Mucosa of stomach (tissue), 1 donor: ENCODE results near the gene NRSN2.
A peak's percentile ranks its signal among the peaks of the same experiment; 100 is the strongest.
"Not testable (repeated sequence)": the region's sequence is repeated elsewhere in the genome, so short reads cannot be mapped to it uniquely, and the experiment has no call there.

Source experiments
- H3K27me3 ChIP-seq: one replicate; pipeline ENCODE4 v1.7.0; 2013; ENCODE audit warnings: mild to moderate bottlenecking, low read length; ENCODE audit not compliant: control insufficient read depth, insufficient read depth
- H3K36me3 ChIP-seq: one replicate; pipeline ENCODE4 v1.7.0; 2013; ENCODE audit warnings: low read length; ENCODE audit not compliant: control insufficient read depth, insufficient read depth
- H3K4me1 ChIP-seq: one replicate; pipeline ENCODE4 v1.7.0; 2013; ENCODE audit warnings: mild to moderate bottlenecking, low read length; ENCODE audit not compliant: control insufficient read depth, insufficient read depth
- H3K4me3 ChIP-seq: one replicate; pipeline ENCODE4 v1.7.0; 2013; ENCODE audit warnings: low read length
- H3K9ac ChIP-seq: one replicate; pipeline ENCODE4 v1.7.0; 2013; ENCODE audit warnings: mild to moderate bottlenecking, low read length, moderate library complexity
- H3K9me3 ChIP-seq: one replicate; pipeline ENCODE4 v1.7.0; 2013; ENCODE audit warnings: mild to moderate bottlenecking, low read length, moderate library complexity; ENCODE audit not compliant: control insufficient read depth
- donor health status: Pancreatic carcinoma.

The NRSN2 gene

DNA sequence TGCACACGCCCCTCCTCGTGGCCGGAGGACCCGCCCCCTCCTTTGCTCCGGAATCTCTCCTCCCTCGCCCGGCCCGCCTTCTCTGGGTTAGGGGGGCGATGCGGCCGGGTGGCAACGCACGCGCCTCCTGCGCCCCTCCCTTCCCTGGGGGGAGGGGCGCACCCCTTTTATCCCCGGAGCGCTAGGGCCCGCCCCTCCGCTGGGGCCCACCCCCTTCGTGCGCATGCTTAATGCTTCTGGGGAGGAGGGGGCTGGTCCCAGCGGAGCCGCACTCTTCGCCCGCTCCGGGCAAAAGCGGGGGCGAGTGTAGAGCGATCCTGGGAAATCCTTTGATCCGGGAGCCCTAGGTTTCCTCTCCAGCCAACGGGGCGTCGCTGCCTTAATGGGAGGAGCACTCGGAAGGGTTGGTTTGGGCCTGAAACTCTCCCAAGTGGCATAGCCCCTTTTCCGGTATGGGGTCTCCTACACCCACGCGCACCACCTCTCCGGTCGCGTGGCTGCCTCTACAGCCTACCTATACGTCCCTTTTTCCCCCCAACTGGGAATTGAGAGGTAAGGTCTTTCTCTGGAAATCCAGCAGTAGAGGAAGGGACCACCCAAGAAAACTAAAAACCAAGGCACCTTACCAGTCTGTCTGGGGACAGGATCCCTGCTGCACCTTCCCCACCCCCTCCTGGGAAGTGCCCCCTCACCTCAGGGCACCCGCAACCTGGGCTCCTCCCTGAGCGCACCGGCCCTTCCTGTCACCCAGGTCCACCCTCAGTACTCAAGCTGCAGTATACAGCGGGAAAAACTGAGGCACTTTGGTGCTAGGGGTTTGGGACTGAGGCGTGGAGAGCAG, 19.5 kb upstream of the NRSN2 start:
- Histone ChIP-seq H3K9ac (peak overlapping the region; percentile 63), H3K9me3 (no peaks in the 10 kb centered on the region), H3K4me1 (peaks cover 5% of the 10 kb centered on the region), H3K36me3 (no peaks in the 10 kb centered on the region), H3K27me3 (no peaks in the 10 kb centered on the region), H3K4me3 (peak overlapping the region; percentile 33)

DNA sequence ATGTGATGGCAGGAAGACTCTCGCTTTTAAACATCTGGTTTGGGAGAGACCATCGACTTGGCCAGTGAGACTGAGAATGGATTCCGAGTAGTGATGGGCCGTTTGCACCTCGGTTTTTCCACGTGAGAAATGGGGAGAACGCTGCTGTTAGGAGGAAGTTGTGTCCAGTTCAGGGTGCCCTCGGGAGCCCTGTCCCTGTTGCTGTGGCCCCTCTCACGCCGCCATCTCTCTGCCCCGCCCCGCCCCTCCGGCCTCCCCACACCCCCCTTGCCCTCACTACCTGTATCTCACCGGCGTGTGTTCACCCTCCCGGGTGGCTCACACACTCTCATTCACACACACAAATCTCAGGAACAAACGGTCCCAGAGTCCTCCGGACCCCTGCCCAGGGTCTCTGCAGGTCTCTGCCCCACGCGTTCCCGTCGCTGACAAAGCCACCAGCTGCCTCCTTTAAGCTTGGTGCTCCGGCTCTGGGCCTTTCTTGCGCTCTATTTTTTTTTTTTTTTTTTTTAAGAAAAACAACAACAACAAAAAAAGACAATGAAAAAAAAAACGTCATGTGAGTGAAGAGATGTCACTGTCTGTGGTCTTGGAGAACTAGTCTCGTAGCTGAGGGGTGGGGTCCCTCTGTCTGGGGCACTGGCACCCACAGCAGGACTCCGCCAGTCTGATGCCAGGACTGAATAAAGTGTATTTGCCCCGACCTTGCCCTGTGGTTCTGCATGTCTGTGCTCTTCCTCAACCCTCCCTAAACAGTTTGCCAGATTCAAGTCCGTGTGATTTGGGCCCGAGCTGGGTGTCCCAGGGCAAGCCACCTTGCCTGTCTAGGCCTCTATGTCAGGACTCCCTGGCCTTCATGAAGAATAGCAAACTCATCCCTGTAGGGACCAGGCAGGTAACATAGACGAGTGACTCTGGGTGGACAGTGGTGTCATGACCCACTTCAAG, 18.6 kb upstream of the NRSN2 start:
- Histone ChIP-seq H3K9me3 (no peaks in the 10 kb centered on the region), H3K4me1 (peaks cover 5% of the 10 kb centered on the region), H3K27me3 (no peaks in the 10 kb centered on the region), H3K9ac (peak overlapping the region; percentile 63), H3K4me3 (no peak overlapping the region), H3K36me3 (no peaks in the 10 kb centered on the region)

DNA sequence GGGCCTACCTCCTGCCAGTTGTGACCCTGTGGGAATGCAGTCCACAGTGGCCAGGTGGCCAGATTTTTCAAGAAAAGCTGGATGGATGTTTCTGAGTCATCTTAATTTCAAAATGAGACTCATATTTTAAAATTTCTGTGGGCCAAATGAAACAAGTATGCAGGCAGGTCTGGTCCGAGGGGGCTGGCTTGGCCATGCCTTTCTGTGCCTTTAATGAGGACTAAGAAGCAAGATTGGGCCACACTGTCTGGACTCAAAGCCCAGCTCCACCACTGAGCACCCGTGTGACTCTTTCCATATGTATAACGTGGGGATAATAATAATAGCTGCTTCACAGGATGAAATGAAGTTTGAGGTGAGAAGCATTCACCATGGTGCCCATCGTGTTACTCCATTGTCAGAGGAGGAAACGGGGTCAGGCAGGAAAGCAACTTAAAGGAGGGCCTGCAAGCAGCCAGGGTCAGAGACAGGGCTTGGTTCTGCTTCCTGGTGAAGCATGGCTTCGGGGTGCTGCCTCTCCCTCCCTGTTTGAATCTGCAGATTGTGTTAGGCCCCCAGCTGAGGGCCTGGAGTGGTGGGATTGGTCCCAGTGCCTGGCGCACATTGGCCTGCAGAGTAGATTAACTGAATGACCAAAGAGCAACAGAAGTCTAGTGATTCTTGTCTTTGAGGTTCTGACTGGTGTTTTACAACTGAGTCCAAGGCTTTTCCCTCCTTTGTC, 17.8 kb upstream of the NRSN2 start:
- Histone ChIP-seq H3K36me3 (no peaks in the 10 kb centered on the region), H3K4me3 (no peak overlapping the region), H3K27me3 (no peaks in the 10 kb centered on the region), H3K9me3 (no peaks in the 10 kb centered on the region), H3K4me1 (peaks cover 5% of the 10 kb centered on the region), H3K9ac (no peak overlapping the region)

DNA sequence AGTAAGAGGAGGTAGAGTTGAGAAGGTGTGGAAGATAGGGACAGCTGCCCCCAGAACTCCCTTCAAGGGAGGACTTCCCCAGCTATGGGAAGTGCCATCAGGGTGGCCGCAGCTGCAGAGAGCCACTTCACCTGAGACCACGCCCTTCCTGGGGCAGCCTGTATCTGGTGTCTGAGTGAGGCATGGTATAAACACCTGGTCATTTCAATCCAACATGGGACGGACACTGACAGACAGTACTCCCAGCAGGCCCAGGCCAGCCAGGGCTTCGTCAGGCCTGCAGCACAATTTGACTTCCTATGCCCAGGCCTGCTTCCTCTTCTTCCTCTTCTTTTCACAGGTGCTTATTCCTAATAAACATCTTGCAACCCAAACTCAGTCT, 17.1 kb upstream of the NRSN2 start:
- peaks cover 5% of the 10 kb centered on the region for H3K4me1 ChIP-seq
- H3K9me3 ChIP-seq = no peaks in the 10 kb centered on the region
- no peak overlapping the region for H3K9ac ChIP-seq
- H3K4me3 ChIP-seq = no peak overlapping the region
- no peaks in the 10 kb centered on the region for H3K36me3 ChIP-seq
- H3K27me3 ChIP-seq = no peaks in the 10 kb centered on the region

DNA sequence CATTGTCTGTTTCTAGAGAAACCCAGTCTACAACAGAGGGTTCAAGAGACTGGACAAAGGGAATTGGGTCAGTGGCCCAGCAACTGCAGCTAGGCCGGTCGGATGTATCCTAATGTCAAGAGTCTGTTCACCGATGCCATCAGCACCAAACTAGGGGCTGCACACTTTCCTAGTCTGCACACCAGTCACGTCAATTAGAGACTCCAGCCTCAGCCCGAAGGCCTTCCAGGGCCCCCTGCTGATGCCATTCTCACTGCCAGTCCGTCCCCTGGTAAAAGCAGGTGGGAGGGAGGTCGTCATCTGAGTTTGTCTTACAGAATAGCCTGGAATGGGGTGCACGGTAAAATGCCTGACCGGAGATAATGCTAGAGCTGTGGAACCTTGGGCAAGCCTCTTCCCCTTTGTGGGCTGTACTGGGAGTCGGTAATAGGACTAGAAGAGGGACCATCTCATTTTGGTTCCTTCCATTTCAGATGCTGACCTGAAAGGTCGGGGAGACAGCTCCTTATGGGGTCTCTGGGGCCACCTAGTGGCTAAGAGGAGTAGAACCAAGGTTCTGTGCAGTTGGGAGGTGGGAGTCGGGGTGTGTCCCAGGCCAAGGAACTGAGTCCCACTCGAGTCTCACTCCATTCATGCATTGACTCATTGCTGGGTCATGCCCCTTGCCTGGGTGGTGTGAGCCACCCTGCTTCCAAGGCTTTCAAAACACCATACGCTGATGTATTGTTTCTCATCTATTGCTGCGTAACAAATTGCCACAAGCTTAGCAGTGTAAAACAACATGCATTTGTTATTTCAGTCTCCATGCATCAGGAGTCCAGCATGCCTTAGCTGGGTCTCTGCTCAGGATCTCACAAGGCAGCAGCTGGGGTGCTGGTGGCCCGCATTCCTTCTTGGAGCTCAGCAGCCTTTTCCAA, 16.4 kb upstream of the NRSN2 start:
- Histone ChIP-seq H3K9me3 (no peaks in the 10 kb centered on the region), H3K4me1 (peaks cover 5% of the 10 kb centered on the region), H3K9ac (no peak overlapping the region), H3K36me3 (no peaks in the 10 kb centered on the region), H3K27me3 (no peaks in the 10 kb centered on the region), H3K4me3 (no peak overlapping the region)

DNA sequence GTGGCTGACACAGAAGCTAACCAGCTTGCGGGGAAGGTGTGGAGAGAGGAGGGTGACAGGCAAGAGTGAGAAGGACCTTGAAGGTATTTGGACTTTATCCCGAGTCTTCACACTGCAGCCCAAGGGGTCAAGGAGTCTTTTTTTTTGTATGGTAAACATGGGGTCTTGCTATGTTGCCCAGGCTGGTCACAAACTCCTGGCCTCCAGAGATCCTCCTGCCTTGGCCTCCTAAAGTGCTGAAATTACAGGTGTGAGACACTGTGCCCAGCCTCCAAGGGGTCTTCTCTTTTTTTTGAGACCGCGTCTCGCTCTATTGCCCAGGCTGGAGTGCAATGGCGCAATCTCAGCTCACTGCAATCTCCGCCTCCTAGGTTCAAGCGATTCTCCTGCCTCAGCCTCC, 12.3 kb upstream of the NRSN2 start:
- no peaks in the 10 kb centered on the region for H3K9me3 ChIP-seq
- H3K4me3 ChIP-seq = no peak overlapping the region
- no peaks in the 10 kb centered on the region for H3K36me3 ChIP-seq
- no peak overlapping the region for H3K9ac ChIP-seq
- no peaks in the 10 kb centered on the region for H3K27me3 ChIP-seq
- no peaks in the 10 kb centered on the region for H3K4me1 ChIP-seq

DNA sequence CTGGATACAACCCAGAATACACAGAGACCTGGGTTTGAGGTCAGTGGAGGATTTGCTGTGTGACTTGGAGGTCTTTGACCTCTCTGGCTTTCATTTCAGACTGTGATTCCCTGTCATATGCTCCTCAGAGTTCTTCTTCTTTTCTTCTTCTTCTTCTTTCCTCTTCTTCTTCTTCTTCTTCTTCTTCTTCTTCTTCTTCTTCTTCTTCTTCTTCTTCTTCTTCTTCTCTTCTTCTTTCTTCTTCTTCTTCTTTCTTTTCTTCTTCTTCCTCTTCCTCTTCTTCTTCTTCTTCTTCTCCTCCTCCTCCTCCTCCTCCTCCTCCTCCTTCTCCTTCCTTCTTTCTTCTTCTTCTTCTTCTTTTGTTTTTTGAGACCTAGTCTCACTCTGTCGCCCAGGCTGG, 10.9 kb upstream of the NRSN2 start:
- H3K9ac ChIP-seq, H3K36me3 ChIP-seq, H3K4me1 ChIP-seq: not testable (repeated sequence)

DNA sequence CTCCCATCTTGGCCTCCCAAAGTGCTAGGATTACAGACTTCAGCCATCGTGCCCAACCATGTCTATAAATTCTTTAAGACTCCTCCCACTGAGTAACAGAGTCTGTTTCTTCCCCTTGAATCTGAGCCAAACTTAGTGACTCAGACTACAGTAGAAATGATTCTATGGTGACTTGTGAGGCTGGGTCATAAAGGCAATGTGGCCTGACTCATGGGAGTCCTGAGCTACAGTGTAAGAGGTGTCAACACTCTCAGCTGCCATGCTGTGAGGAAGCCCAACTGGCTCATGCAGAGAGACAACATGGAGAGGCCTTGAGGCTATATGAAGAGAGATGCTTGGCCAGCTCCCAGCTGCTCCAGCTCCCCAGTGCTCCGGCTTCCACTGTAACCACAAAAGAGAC, 5.2 kb upstream of the NRSN2 start:
- Histone ChIP-seq H3K9ac (no peak overlapping the region), H3K36me3 (no peaks in the 10 kb centered on the region), H3K27me3 (no peaks in the 10 kb centered on the region), H3K4me3 (no peak overlapping the region), H3K9me3 (peaks cover 5% of the 10 kb centered on the region), H3K4me1 (peaks cover 11% of the 10 kb centered on the region)

More for the DNA sequence above, 10.9 kb upstream of the NRSN2 start:
- H3K9me3 ChIP-seq, H3K4me3 ChIP-seq, H3K27me3 ChIP-seq: not testable (repeated sequence)

DNA sequence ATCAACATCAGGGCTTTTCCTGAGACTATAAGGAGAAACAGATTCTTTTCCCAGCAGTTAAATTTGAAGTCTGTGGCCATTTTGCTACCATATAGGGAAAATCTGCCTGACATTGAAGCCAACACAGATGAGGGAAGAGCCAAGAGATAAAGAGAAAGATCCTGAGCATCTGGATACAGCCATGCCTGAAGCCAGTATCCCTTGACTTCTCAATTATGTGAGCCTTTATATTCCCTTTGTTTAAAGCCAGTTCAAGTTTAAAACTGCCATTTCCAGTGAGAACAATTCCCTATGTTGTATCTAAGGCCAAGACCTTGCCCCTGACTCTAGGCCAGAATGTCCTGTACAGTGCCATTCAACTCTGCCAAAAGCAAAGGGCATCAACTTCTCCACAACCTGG, 3.8 kb upstream of the NRSN2 start:
- Histone ChIP-seq H3K27me3 (no peaks in the 10 kb centered on the region), H3K4me1 (peaks cover 11% of the 10 kb centered on the region), H3K4me3 (no peak overlapping the region), H3K9ac (no peak overlapping the region), H3K36me3 (no peaks in the 10 kb centered on the region), H3K9me3 (peaks cover 5% of the 10 kb centered on the region)

DNA sequence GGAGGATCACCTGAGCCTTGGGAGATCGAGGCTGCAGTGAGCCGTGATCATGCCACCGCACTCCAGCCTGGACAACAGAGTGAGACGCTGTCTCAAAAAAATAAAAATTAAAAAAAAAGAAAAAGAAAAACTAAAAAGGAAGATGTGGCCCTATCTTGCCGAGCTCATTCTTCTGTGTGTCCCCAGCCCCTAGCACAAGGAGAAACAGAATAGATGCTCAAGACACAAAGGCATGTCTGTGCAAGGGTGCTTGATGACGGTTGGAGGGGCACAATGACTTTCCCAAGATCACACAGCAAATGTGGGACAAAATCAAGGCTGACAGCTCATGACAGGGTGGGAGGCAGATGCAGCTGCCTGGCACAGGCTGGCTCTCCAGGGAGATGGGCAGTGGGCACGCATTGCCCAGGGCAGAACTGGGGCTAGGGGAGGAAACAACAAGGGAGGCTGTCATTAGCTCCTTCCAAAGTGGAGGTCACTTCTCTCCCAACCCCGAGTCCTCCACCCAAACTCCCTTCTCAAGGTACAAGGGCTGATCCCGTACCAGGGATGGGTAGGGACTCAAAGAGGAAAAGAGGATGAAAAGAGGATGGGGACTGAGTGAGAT, 775 bp upstream of the NRSN2 start:
- peaks cover 17% of the 10 kb centered on the region for H3K4me1 ChIP-seq
- no peaks in the 10 kb centered on the region for H3K27me3 ChIP-seq
- H3K9ac ChIP-seq = peak overlapping the region; percentile 53
- no peaks in the 10 kb centered on the region for H3K36me3 ChIP-seq
- H3K9me3 ChIP-seq = peaks cover 5% of the 10 kb centered on the region
- H3K4me3 ChIP-seq = no peak overlapping the region

DNA sequence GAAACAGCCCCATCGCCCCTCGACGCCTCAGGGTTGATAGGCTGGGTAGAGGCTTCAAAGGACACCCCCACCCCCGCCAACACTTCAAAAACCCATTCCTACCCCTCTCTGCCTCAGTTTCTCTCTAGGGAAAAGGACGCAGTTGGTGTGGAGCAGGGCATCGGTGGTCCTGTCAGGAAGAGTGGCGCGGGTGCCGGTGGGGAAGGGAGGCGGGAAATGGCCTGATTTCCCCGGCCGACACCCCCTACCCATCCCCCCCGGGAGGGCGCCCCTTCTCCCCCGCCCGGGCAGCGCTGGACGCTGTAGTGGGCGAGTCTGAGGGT, 367 bp downstream of the NRSN2 start:
- Histone ChIP-seq H3K27me3 (no peaks in the 10 kb centered on the region), H3K4me3 (peak overlapping the region; percentile 74), H3K9me3 (no peaks in the 10 kb centered on the region), H3K9ac (peak overlapping the region; percentile 53), H3K36me3 (no peaks in the 10 kb centered on the region), H3K4me1 (peaks cover 17% of the 10 kb centered on the region)
